Large intestine (tissue), 12 donors: ENCODE data around the gene GSAP. TPM values are rescaled to one million over a fixed set of nuclear protein-coding genes. Genes with fewer than 3 reads are reported as not detected.
A peak's percentile ranks its signal among the peaks of the same experiment; 100 is the strongest.
"Not testable (repeated sequence)": the region's sequence is repeated elsewhere in the genome, so short reads cannot be mapped to it uniquely, and the experiment has no call there.

ENCODE experiments used
- DNase-seq, 2 donors: peaks; one replicate each; pipeline versions ENCODE4 v3.0.0 to v3.0.0-alpha.2; 2013
- H3K27ac ChIP-seq: one replicate; pipeline ENCODE4 v1.5.1; 2013; ENCODE audit warnings: low read length
- H3K27me3 ChIP-seq: 2 replicates; pipeline ENCODE4 v1.6.1; 2013; ENCODE audit warnings: low read length; ENCODE audit not compliant: control insufficient read depth, insufficient read depth
- H3K36me3 ChIP-seq: 2 replicates; pipeline ENCODE4 v1.6.1; 2013; ENCODE audit warnings: low read length; ENCODE audit not compliant: control insufficient read depth, insufficient read depth
- H3K4me1 ChIP-seq: one replicate; pipeline ENCODE4 v1.6.1; 2013; ENCODE audit warnings: low read length; ENCODE audit not compliant: control insufficient read depth, insufficient read depth
- H3K4me3 ChIP-seq: one replicate; pipeline ENCODE4 v1.5.1; 2013; ENCODE audit warnings: low read length
- H3K9me3 ChIP-seq: one replicate; pipeline ENCODE4 v1.6.1; 2013; ENCODE audit warnings: mild to moderate bottlenecking, low read depth, low read length, moderate library complexity; ENCODE audit not compliant: control insufficient read depth
- WGBS: methylation state at CpG from one replicate; pipeline ENCODE4 v1.1.5; 2013; ENCODE audit warnings: low lambda C conversion rate; ENCODE audit not compliant: insufficient coverage; 5-methylcytosine and 5-hydroxymethylcytosine counted together
- long read RNA-seq, 11 donors: transcript quantifications; one replicate each; lab custom pipeline, GENCODE V29; 2026
- polyA plus RNA-seq: library from polyadenylated mRNA; unstranded; fragments of 120-200 nt; gene quantifications from one replicate; pipeline ENCODE4 v1.2.1, GENCODE V29; 2013

Gene GSAP
- polyA plus RNA-seq: 13.6 TPM
- long read RNA-seq, donor 1: 0 reads
- long read RNA-seq, donor 2, partial matches to known transcripts: 0 of 2 reads
- long read RNA-seq, donor 2, other reads (novel, unspliced or antisense): 0 of 2 reads
- long read RNA-seq, donor 3: 0 reads
- long read RNA-seq, donor 4: 0 reads
- long read RNA-seq, donor 5, partial matches to known transcripts: 0 of 1 reads
- long read RNA-seq, donor 5, other reads (novel, unspliced or antisense): 0 of 1 reads
- long read RNA-seq, donor 6, partial matches to known transcripts: 0 of 2 reads
- long read RNA-seq, donor 6, other reads (novel, unspliced or antisense): 0 of 2 reads
- long read RNA-seq, donor 7, partial matches to known transcripts: 0 of 1 reads
- long read RNA-seq, donor 7, other reads (novel, unspliced or antisense): 0 of 1 reads
- long read RNA-seq, donor 8, partial matches to known transcripts: 0 of 1 reads
- long read RNA-seq, donor 8, other reads (novel, unspliced or antisense): 0 of 1 reads
- long read RNA-seq, donor 9: 0 reads
- long read RNA-seq, donor 10, partial matches to known transcripts: 0 of 1 reads
- long read RNA-seq, donor 10, other reads (novel, unspliced or antisense): 0 of 1 reads
- long read RNA-seq, donor 11: 0 reads

- Histone ChIP-seq H3K9me3 (no peaks in the 10 kb centered on the region), H3K27me3 (peaks cover 2% of the 10 kb centered on the region), H3K36me3 (no peaks in the 10 kb centered on the region), H3K4me1 (peaks cover 5% of the 10 kb centered on the region), H3K27ac (peak within 1 kb of the TSS; percentile 30), H3K4me3 (peak within 1 kb of the TSS; percentile 65)
- peak; percentile 49 to 80 for DNase-seq
- no CpG with 5 or more reads among the region's 93 CpGs for WGBS
Observed at GRCh38 chr7:77415823-77416620, at the start of gene GSAP. Gene GSAP (minus strand): TSS chr7:77416349. CDS start chr7:77416321, 28 bp downstream.

- Histone ChIP-seq H3K9me3 (no peaks in the 10 kb centered on the region), H3K27ac (no peak overlapping the region), H3K4me3 (no peak overlapping the region), H3K36me3 (no peaks in the 10 kb centered on the region), H3K27me3 (no peaks in the 10 kb centered on the region), H3K4me1 (no peaks in the 10 kb centered on the region)
- DNase-seq: no peak
- no CpG with 5 or more reads among the region's 1 CpG for WGBS
Observed at GRCh38 chr7:77465256-77465655, 49.1 kb upstream of the GSAP start.

GRCh38 chr7:77464589-77464988 is 48.4 kb upstream of the GSAP start:
- H3K9me3 ChIP-seq: no peaks in the 10 kb centered on the region
- WGBS: 100% methylated on average over 3 of the region's 4 CpGs
- H3K27ac ChIP-seq: no peak overlapping the region
- H3K4me3 ChIP-seq: no peak overlapping the region
- no peaks in the 10 kb centered on the region for H3K27me3 ChIP-seq
- no peaks in the 10 kb centered on the region for H3K36me3 ChIP-seq
- no peaks in the 10 kb centered on the region for H3K4me1 ChIP-seq
- no peak for DNase-seq

- not testable (repeated sequence) for H3K36me3 ChIP-seq, H3K4me3 ChIP-seq, DNase-seq, H3K27me3 ChIP-seq, H3K9me3 ChIP-seq, H3K4me1 ChIP-seq, H3K27ac ChIP-seq
- WGBS: 96% methylated on average over 3 of the region's 6 CpGs
Observed at GRCh38 chr7:77463632-77464031, 47.5 kb upstream of the GSAP start.

GRCh38 chr7:77461842-77462241 is 45.7 kb upstream of the GSAP start:
- Histone ChIP-seq H3K27ac (no peak overlapping the region), H3K27me3 (no peaks in the 10 kb centered on the region), H3K36me3 (no peaks in the 10 kb centered on the region), H3K4me1 (no peaks in the 10 kb centered on the region), H3K9me3 (no peaks in the 10 kb centered on the region), H3K4me3 (no peak overlapping the region)
- no CpG with 5 or more reads among the region's 6 CpGs for WGBS
- DNase-seq: no peak

- DNase-seq: no peak
- Histone ChIP-seq H3K9me3 (no peaks in the 10 kb centered on the region), H3K4me3 (no peak overlapping the region), H3K4me1 (no peaks in the 10 kb centered on the region), H3K27ac (no peak overlapping the region), H3K36me3 (no peaks in the 10 kb centered on the region), H3K27me3 (no peaks in the 10 kb centered on the region)
- 67% methylated on average over 1 of the region's 3 CpGs for WGBS
Observed at GRCh38 chr7:77461246-77461645, 45.1 kb upstream of the GSAP start.

DNA sequence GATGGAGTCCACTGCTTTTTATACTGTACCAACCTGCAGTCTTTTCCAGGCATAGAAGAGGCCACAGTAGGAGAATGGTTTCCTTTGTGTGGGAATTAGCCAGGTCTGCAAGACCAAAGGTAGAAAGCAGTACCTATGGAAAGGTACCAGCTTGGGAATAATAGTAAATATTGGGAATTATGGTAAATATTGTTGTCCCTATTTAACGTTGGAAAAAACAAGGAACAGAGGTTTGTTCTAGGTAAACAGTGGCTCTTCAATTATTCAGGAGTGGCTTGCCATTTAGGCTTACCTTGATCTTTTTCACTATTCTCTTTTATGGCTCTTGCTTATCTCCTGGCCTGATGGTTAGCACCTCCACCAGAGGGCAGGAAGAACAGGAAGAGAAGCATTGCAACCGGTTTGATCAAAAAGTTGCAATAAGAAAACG is 43.9 kb upstream of the GSAP start:
- WGBS: 20% methylated on average over 2 of the region's 3 CpGs
- Histone ChIP-seq H3K36me3 (no peaks in the 10 kb centered on the region), H3K9me3 (no peaks in the 10 kb centered on the region), H3K27ac (no peak overlapping the region), H3K27me3 (no peaks in the 10 kb centered on the region), H3K4me3 (no peak overlapping the region), H3K4me1 (no peaks in the 10 kb centered on the region)
- DNase-seq: peak; percentile 21 to 57

GRCh38 chr7:77459311-77459726 is 43.2 kb upstream of the GSAP start:
- Histone ChIP-seq H3K36me3 (no peaks in the 10 kb centered on the region), H3K27me3 (no peaks in the 10 kb centered on the region), H3K27ac (no peak overlapping the region), H3K4me3 (no peak overlapping the region), H3K4me1 (no peaks in the 10 kb centered on the region), H3K9me3 (no peaks in the 10 kb centered on the region)
- 100% methylated on average over 1 of the region's 2 CpGs for WGBS
- no peak for DNase-seq

- no peaks in the 10 kb centered on the region for H3K9me3 ChIP-seq
- 94% methylated on average over 2 of the region's 3 CpGs for WGBS
Observed at GRCh38 chr7:77458786-77459185, 42.6 kb upstream of the GSAP start.

DNA sequence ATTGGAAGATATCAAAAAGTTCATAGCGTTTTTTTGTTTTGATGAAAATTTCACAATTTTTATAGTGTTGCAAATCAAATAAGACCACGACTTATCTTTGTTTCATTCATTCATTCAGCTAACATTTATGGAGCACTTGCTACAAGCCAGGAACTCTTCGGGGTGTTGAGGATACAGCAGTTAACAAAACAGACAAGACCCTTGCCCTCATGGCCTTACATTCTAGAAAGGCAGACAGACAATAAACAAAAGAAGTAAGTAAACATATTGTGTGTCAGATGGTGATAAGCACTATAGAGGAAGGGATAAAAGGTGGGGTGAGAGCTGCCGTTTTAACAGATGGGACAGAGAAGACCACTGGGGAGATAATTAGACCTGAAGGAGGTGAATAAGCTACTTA is 41.6 kb upstream of the GSAP start:
- Histone ChIP-seq H3K4me1 (no peaks in the 10 kb centered on the region), H3K27me3 (no peaks in the 10 kb centered on the region), H3K9me3 (no peaks in the 10 kb centered on the region), H3K4me3 (no peak overlapping the region), H3K36me3 (no peaks in the 10 kb centered on the region), H3K27ac (no peak overlapping the region)
- WGBS: 60% methylated on average over 2 of the region's 4 CpGs
- DNase-seq: no peak

More at GRCh38 chr7:77458786-77459185, 42.6 kb upstream of the GSAP start:
- H3K4me3 ChIP-seq: no peak overlapping the region
- H3K4me1 ChIP-seq: no peaks in the 10 kb centered on the region
- no peak for DNase-seq
- no peaks in the 10 kb centered on the region for H3K36me3 ChIP-seq
- no peaks in the 10 kb centered on the region for H3K27me3 ChIP-seq
- H3K27ac ChIP-seq: no peak overlapping the region
